GM12878 (cell line): ENCODE data around the gene UBE2M. TPM values are rescaled to one million over a fixed set of nuclear protein-coding genes. Genes with fewer than 3 reads are reported as not detected.
"Not testable (repeated sequence)": the region's sequence is repeated elsewhere in the genome, so short reads cannot be mapped to it uniquely, and the experiment has no call there.

Experiments used
- ATAC-seq: fragments of 200-7000 bp; cut with Tn5 transposase; 3 replicates; pipeline ENCODE4 v1.9.1; 2020; ENCODE audit warnings: mild to moderate bottlenecking, moderate library complexity
- BruUV-seq: library from RNA; stranded (reverse); fragments of 400-500 nt; replicated peaks from 2 replicates; lab custom pipeline; 2021; lab: Mats Ljungman, UMichigan
- CTCF ChIA-PET: fragments of 300-600 bp; sonication (Branson Sonifier 250); formaldehyde crosslinking; extraction: SDS; loops from one replicate; lab custom pipeline; 2021; ENCODE audit warnings: inconsistent platforms; lab: Yijun Ruan, JAX
- POLR2A ChIA-PET: fragments of 350-600 bp; formaldehyde crosslinking; extraction: SDS; loops from one replicate; lab custom pipeline; 2021; ENCODE audit warnings: inconsistent platforms; lab: Charles Lee
- RAD21 ChIA-PET: fragments of 300-600 bp; sonication (Branson Sonifier 250); formaldehyde crosslinking; loops from one replicate; lab custom pipeline; 2023; ENCODE audit warnings: antibody characterized with exemption; ENCODE audit not compliant: unreplicated experiment; lab: Charles Lee
- SMC1A ChIA-PET: fragments of 300-600 bp; sonication (Branson Sonifier 250); formaldehyde crosslinking; loops from one replicate; lab custom pipeline; 2023; ENCODE audit not compliant: unreplicated experiment, uncharacterized antibody; lab: Charles Lee
- DNase-seq: peaks from one replicate; pipeline ENCODE4 v3.0.0-alpha.2; 2011; ENCODE audit warnings: low read depth, low spot score
- FAIRE-seq: peaks from 3 replicates; lab custom pipeline; 2011; peaks lifted over from hg19 to GRCh38; lab: Jason Lieb, UNC
- H2AFZ ChIP-seq: 2 replicates; pipeline ENCODE4 v1.6.0; 2011; ENCODE audit warnings: low read depth, low read length, control low read depth; ENCODE audit not compliant: control insufficient read depth
- H3K27ac ChIP-seq: 2 replicates; pipeline ENCODE4 v1.5.1; 2011; ENCODE audit warnings: control low read depth; ENCODE audit not compliant: control insufficient read depth, insufficient read depth
- H3K27me3 ChIP-seq, 2 experiments: replicated peaks in 1 of 2; 2 replicates each; pipeline versions ENCODE4 v1.6.0 to v1.6.1; 2011; ENCODE audit warnings: low read length in 1 of 2; ENCODE audit not compliant: control insufficient read depth in 2 of 2, insufficient read depth in 2 of 2
- H3K36me3 ChIP-seq, 2 experiments: 2 replicates each; pipeline ENCODE4 v1.5.1; 2011; ENCODE audit warnings: low read length in 1 of 2; ENCODE audit not compliant: control insufficient read depth in 2 of 2, insufficient read depth in 2 of 2
- H3K4me1 ChIP-seq: 2 replicates; pipeline ENCODE4 v1.6.1; 2011; ENCODE audit warnings: mild to moderate bottlenecking, low read length, moderate library complexity, mixed read lengths; ENCODE audit not compliant: control insufficient read depth, insufficient read depth
- H3K4me2 ChIP-seq: 2 replicates; pipeline ENCODE4 v1.6.0; 2011; ENCODE audit warnings: control low read depth; ENCODE audit not compliant: control insufficient read depth, insufficient read depth
- H3K4me3 ChIP-seq: fragments of 200-600 bp; sonication (generic); 2 replicates; pipeline ENCODE4 v1.5.1; 2016
- H3K79me2 ChIP-seq: 2 replicates; pipeline ENCODE4 v1.6.0; 2011; ENCODE audit warnings: low read length; ENCODE audit not compliant: control insufficient read depth, insufficient read depth
- H3K9ac ChIP-seq: 2 replicates; pipeline ENCODE4 v1.8.0; 2011; ENCODE audit warnings: low read length, control low read depth, mixed read lengths; ENCODE audit not compliant: control insufficient read depth, insufficient read depth
- H3K9me3 ChIP-seq: replicated peaks from 3 replicates; pipeline ENCODE4 v1.5.1; 2011; ENCODE audit warnings: mild to moderate bottlenecking, low read length; ENCODE audit not compliant: control insufficient read depth, insufficient read depth
- H4K20me1 ChIP-seq: 2 replicates; pipeline ENCODE4 v1.6.0; 2011; ENCODE audit not compliant: control insufficient read depth, insufficient read depth
- BRCA1 ChIP-seq: IDR thresholded peaks from 2 replicates; pipeline ENCODE4 v1.6.1; 2011; ENCODE audit warnings: low read depth, low read length, improper control_type of control experiment
- CHD1 ChIP-seq: IDR thresholded peaks from 2 replicates; pipeline ENCODE4 v1.6.1; 2012; ENCODE audit warnings: low read depth, low read length, improper control_type of control experiment
- HSF1 ChIP-seq: fragments of 150-350 bp; IDR thresholded peaks from 2 replicates; pipeline ENCODE4 v1.6.1; 2014; ENCODE audit warnings: mild to moderate bottlenecking, low read depth, low read length
- IRF4 ChIP-seq: IDR thresholded peaks from 2 replicates; pipeline ENCODE4 v1.6.1; 2011; ENCODE audit warnings: low read depth, low read length
- MLLT1 ChIP-seq: fragments of 450-650 bp; IDR thresholded peaks from 2 replicates; pipeline ENCODE4 v1.6.1; 2016; ENCODE audit warnings: mild to moderate bottlenecking
- PML ChIP-seq: IDR thresholded peaks from 2 replicates; pipeline ENCODE4 v1.6.1; 2012; ENCODE audit warnings: low read length, inconsistent platforms
- WGBS: methylation state at CpG from one replicate; pipeline ENCODE4 v1.1.6; 2016; ENCODE audit warnings: low lambda C conversion rate; ENCODE audit not compliant: insufficient replicate concordance, insufficient coverage; ENCODE audit errors: missing lambda C conversion rate; 5-methylcytosine and 5-hydroxymethylcytosine counted together
- in situ Hi-C: fragments of 300-500 bp; cut with MboI; formaldehyde crosslinking; loops from 9 replicates; pipeline ENCODE4 v1.14.3; 2018; ENCODE audit warnings: mixed read lengths
- intact Hi-C: fragments of 100-400 bp; cut with micrococcal nuclease; formaldehyde crosslinking; loops from one replicate; pipeline ENCODE4 v1.14.2; 2022; ENCODE audit not compliant: unreplicated experiment
- polyA plus RNA-seq, 11 experiments: library from polyadenylated mRNA; depleted of rRNA in 4 of 11; unstranded in 6 of 11; stranded (reverse) in 5 of 11; fragments of >200 nt; fragmentation: Nextera tagmentation in 4 of 11; fragmentation: Illumina TruSeq in 1 of 11; extraction: Ambion mirVana in 4 of 11; extraction: Trizol in 1 of 11; gene quantifications; 1 replicate in 1 of 11; 2 replicates in 10 of 11; pipeline versions ENCODE4 v1.2.1 to v1.2.3, GENCODE V29; 2011 to 2016; ENCODE audit warnings: inconsistent platforms in 2 of 11, missing spikeins in 2 of 11, low read depth in 1 of 11
- total RNA-seq, 4 experiments: library from RNA; depleted of rRNA in 3 of 4; stranded (reverse); fragments of >200 nt in 3 of 4; fragmentation: Illumina TruSeq in 1 of 4; extraction: Trizol in 1 of 4; gene quantifications; 2 replicates each; pipeline versions ENCODE4 v1.2.1 to v1.2.3, GENCODE V29; 2013 to 2021
- TF ChIP-seq, protein P1 (sequence below): fragments of 450-650 bp; formaldehyde crosslinking; IDR thresholded peaks from 2 replicates; pipeline ENCODE4 v1.4.0; 2020; ENCODE audit warnings: mild to moderate bottlenecking, moderate library complexity
- TF ChIP-seq, protein P2 (sequence below): fragments of 450-650 bp; IDR thresholded peaks from 2 replicates; pipeline ENCODE4 v1.6.1; 2017; ENCODE audit warnings: borderline replicate concordance

The UBE2M gene
- total and polyA plus RNA-seq, 10 of the 15 experiments (the other 5 are each of a cell fraction or from before 2014, with no cell fraction given) = 1.4 to 105 (median 73.9) TPM

DNA sequence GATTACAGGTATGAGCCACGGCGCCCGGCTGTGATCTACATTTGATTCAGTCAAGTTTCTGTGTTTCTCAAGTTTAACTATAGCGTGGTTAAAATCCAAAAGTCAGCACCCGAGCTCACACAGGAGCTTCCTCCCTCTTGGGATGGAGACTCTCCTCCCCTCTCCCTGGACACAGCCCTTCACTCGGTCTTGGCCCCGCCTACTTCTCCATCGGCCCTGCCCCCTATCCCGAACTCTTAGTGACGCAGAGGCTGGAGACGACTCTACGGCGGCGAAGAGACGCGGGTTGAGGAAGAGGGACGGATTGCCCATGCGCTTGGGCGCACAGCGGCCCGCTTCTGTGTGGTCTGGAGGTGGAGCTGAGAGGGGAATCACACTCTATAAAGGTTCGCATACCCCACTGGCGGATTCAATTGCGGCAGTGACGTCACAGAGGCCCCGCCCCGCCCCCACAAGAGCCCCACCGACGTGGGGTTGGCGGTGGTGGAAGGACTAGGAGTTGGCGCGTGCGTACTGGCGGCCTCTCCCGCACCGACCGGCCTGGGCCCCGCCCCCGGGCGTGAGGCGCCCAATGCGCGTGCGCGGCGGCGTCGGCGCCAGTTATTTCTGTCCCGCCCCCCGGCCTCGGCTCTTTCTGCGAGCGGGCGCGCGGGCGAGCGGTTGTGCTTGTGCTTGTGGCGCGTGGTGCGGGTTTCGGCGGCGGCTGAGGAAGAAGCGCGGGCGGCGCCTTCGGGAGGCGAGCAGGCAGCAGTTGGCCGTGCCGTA, 14.4 kb downstream of the UBE2M start, which contains the start of gene TRIM28 (continued):
- TF ChIP-seq, protein P1, sequence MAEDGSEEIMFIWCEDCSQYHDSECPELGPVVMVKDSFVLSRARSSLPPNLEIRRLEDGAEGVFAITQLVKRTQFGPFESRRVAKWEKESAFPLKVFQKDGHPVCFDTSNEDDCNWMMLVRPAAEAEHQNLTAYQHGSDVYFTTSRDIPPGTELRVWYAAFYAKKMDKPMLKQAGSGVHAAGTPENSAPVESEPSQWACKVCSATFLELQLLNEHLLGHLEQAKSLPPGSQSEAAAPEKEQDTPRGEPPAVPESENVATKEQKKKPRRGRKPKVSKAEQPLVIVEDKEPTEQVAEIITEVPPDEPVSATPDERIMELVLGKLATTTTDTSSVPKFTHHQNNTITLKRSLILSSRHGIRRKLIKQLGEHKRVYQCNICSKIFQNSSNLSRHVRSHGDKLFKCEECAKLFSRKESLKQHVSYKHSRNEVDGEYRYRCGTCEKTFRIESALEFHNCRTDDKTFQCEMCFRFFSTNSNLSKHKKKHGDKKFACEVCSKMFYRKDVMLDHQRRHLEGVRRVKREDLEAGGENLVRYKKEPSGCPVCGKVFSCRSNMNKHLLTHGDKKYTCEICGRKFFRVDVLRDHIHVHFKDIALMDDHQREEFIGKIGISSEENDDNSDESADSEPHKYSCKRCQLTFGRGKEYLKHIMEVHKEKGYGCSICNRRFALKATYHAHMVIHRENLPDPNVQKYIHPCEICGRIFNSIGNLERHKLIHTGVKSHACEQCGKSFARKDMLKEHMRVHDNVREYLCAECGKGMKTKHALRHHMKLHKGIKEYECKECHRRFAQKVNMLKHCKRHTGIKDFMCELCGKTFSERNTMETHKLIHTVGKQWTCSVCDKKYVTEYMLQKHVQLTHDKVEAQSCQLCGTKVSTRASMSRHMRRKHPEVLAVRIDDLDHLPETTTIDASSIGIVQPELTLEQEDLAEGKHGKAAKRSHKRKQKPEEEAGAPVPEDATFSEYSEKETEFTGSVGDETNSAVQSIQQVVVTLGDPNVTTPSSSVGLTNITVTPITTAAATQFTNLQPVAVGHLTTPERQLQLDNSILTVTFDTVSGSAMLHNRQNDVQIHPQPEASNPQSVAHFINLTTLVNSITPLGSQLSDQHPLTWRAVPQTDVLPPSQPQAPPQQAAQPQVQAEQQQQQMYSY (CRISPR knock-in tag) = no peak
- TF ChIP-seq, protein P2, sequence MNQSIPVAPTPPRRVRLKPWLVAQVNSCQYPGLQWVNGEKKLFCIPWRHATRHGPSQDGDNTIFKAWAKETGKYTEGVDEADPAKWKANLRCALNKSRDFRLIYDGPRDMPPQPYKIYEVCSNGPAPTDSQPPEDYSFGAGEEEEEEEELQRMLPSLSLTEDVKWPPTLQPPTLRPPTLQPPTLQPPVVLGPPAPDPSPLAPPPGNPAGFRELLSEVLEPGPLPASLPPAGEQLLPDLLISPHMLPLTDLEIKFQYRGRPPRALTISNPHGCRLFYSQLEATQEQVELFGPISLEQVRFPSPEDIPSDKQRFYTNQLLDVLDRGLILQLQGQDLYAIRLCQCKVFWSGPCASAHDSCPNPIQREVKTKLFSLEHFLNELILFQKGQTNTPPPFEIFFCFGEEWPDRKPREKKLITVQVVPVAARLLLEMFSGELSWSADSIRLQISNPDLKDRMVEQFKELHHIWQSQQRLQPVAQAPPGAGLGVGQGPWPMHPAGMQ = no peak
- TF ChIP-seq MLLT1 = peak; percentile 33; the same call in 1 of the 2 replicates
- TF ChIP-seq HSF1 = no peak
- TF ChIP-seq BRCA1 = no peak
- no peak for TF ChIP-seq IRF4
- peak; percentile 93; the same call in 1 of the 2 replicates for TF ChIP-seq PML
- 0 out of 2 replicates have a peak, but pooled peaks have one; percentile 43 for TF ChIP-seq CHD1

DNA sequence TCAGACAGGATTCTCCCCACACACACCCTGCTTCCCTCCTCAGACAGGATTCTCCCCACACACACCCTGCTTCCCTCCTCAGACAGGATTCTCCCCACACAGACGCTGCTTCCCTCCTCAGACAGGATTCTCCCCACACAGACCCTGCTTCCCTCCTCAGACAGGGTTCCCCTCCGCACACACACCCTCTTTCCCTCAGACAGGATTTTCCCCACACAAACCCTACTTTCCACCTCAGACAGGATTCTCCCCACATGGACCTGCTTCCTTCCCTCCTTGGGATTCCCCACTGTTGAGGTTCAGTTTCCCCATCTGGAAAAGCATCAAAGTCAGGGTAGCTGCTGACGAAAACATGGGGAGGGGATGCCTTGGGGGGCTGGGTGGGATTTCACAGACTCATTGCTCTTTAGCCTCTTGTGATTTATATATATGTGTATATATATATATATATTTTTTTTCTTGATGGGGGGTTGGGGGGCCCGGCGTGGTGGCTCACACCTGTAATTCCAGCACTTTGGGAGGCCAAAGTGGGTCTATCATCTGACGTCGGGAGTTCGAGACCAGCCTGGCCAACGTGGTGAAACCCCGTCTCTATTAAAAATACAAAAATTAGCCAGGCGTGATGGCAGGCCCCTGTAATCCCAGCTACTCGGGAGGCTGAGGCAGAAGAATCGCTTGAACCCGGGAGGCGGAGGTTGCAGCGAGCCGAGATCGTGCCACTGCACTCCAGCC, 15.6 kb downstream of the UBE2M start:
- ChIA-PET SMC1A (interaction anchor here (1.9 kb wide), 1 partner anchor 22 kb away, joined by 14 read pairs; the partner anchor contains the start of gene ZBTB45), RAD21 (interaction anchor here (1.4 to 2.6 kb wide), 2 partner anchors 12 to 22 kb away, joined by 9 to 25 read pairs; partner anchors contain the start of genes CHMP2A and ZBTB45), POLR2A (interaction anchor here (0.6 to 3.6 kb wide), 6 partner anchors 12 to 180 kb away, joined by 3 to 41 read pairs (median 12); partner anchors contain the start of genes CHMP2A, ZBTB45 and ZNF497), CTCF (interaction anchor here (1.7 kb wide), 1 partner anchor 33 kb away, joined by 4 read pairs; no protein-coding TSS in a partner anchor)
- H3K4me1 ChIP-seq, H3K4me2 ChIP-seq, DNase-seq, H3K27me3 ChIP-seq, H3K27ac ChIP-seq, H3K9me3 ChIP-seq, H3K4me3 ChIP-seq, H2AFZ ChIP-seq, intact Hi-C loops, H3K9ac ChIP-seq, FAIRE-seq, ATAC-seq, BruUV-seq, in situ Hi-C loops: not testable (repeated sequence)
- Histone ChIP-seq H4K20me1 (peaks cover 19% of the 10 kb centered on the region), H3K79me2 (peaks cover 33% of the 10 kb centered on the region), H3K36me3 (peaks cover 8 to 16% of the 10 kb centered on the region in 2 experiments; a peak in 3 of 4 replicates)
- WGBS = 65% methylated on average over 18 of the region's 18 CpGs
